Measurements from ENCODE around the gene PRDM16. TPM values are rescaled to one million over a fixed set of nuclear protein-coding genes. Genes with fewer than 3 reads are reported as not detected.

PRDM16 gene
- total RNA-seq, 1 experiment from 2014 or later, result 1.6 TPM

DNA sequence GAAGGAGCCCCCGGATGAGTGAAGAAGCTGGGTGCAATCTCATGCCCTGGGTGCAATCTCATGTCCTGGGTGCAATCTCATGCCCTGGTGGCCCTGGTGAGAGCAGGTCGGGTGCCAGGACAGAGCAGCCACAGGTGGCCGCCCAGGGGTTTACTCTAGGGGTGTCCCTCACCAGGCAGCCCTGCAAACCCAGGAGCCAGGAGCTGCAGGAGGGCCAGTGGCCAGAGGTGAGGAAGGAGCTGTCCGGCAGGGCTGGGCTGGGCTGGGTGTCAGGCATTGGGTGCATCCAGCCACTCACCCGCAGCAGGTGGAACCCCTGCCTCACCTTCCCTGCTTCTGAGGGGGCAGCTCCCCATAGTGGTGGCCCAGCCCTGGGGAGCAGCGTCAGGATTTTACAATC lies 79.2 kb downstream of the PRDM16 start (continued):
- no peak for TF ChIP-seq IRF1 (CRISPR knock-in tag; IDR thresholded peaks at IDR 0.05)

DNA sequence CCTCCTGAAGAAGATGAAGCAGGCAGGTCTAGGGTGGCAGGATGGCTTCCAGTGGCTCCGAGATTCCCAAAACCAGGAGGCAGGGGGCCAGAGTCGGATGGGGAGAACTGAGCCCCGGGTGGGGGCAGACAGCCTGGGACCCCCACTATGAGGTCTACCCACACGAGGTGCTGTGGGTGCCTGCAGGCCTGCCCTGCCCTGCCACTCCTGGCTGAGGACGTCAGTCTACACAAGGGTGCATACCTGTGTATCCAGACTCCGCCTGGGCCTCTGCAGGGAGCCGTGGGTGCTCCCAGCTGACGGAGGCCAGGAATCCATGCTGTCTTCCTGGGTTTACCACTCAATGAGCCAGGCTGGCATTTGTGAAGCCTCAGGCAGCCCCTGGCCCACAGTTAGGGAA lies 80.3 kb downstream of the PRDM16 start:
- Mint-ChIP-seq H3K9me3 (peaks cover 9% of the 10 kb centered on the region), H3K4me3 (no peak overlapping the region), H3K4me1 (no peaks in the 10 kb centered on the region), H3K27me3 (ENCODE audit: low read depth) (no peaks in the 10 kb centered on the region), H3K36me3 (no peaks in the 10 kb centered on the region), H3K27ac (no peak overlapping the region)
- no peak for ATAC-seq
- TF ChIP-seq, protein P1, sequence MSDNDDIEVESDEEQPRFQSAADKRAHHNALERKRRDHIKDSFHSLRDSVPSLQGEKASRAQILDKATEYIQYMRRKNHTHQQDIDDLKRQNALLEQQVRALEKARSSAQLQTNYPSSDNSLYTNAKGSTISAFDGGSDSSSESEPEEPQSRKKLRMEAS (CRISPR knock-in tag; IDR thresholded peaks at IDR 0.05), result no peak
- TF ChIP-seq NR1H2 (CRISPR knock-in tag; IDR thresholded peaks at IDR 0.05) (no peak), TEAD1 (CRISPR knock-in tag; IDR thresholded peaks at IDR 0.05) (no peak), ZSCAN18 (CRISPR knock-in tag; IDR thresholded peaks at IDR 0.05) (no peak), NFE2L1 (CRISPR knock-in tag; IDR thresholded peaks at IDR 0.05) (no peak), NR3C1 (CRISPR knock-in tag; conservative IDR thresholded peaks at IDR 0.05; ENCODE audit: low read depth) (no peak), TCF7 (CRISPR knock-in tag; IDR thresholded peaks at IDR 0.05; ENCODE audit: low read depth) (no peak), ZMAT4 (CRISPR knock-in tag; IDR thresholded peaks at IDR 0.05) (no peak), ZNF425 (CRISPR knock-in tag; conservative IDR thresholded peaks at IDR 0.05) (no peak)
- TF ChIP-seq, protein P2, sequence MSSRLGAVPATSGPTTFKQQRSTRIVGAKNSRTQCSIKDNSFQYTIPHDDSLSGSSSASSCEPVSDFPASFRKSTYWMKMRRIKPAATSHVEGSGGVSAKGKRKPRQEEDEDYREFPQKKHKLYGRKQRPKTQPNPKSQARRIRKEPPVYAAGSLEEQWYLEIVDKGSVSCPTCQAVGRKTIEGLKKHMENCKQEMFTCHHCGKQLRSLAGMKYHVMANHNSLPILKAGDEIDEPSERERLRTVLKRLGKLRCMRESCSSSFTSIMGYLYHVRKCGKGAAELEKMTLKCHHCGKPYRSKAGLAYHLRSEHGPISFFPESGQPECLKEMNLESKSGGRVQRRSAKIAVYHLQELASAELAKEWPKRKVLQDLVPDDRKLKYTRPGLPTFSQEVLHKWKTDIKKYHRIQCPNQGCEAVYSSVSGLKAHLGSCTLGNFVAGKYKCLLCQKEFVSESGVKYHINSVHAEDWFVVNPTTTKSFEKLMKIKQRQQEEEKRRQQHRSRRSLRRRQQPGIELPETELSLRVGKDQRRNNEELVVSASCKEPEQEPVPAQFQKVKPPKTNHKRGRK (CRISPR knock-in tag; IDR thresholded peaks at IDR 0.05; ENCODE audit: borderline replicate concordance), result no peak
- CTCF ChIA-PET, result interaction anchor here (1.3 kb wide), 1 partner anchor 116 kb away, joined by 3 read pairs; no protein-coding TSS in a partner anchor
- POLR2A ChIA-PET, result no interaction called here
- DNase-seq (ENCODE audit: low spot score), result no peak

GRCh38 chr1:3151456-3151855 lies 82.5 kb downstream of the PRDM16 start:
- TF ChIP-seq, protein P3, sequence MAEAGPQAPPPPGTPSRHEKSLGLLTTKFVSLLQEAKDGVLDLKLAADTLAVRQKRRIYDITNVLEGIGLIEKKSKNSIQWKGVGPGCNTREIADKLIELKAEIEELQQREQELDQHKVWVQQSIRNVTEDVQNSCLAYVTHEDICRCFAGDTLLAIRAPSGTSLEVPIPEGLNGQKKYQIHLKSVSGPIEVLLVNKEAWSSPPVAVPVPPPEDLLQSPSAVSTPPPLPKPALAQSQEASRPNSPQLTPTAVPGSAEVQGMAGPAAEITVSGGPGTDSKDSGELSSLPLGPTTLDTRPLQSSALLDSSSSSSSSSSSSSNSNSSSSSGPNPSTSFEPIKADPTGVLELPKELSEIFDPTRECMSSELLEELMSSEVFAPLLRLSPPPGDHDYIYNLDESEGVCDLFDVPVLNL (CRISPR knock-in tag; IDR thresholded peaks at IDR 0.05; ENCODE audit: borderline replicate concordance, low read depth), result no peak
- ATAC-seq (no peak), DNase-seq (ENCODE audit: low spot score) (no peak)
- ChIA-PET POLR2A (no interaction called here), CTCF (interaction anchor here (0.8 kb wide), 1 partner anchor 274 kb away, joined by 3 read pairs; no protein-coding TSS in a partner anchor)
- Mint-ChIP-seq H3K4me1 (no peaks in the 10 kb centered on the region), H3K9me3 (peaks cover 7% of the 10 kb centered on the region), H3K4me3 (no peak overlapping the region), H3K27ac (no peak overlapping the region), H3K36me3 (no peaks in the 10 kb centered on the region), H3K27me3 (ENCODE audit: low read depth) (no peaks in the 10 kb centered on the region)

DNA sequence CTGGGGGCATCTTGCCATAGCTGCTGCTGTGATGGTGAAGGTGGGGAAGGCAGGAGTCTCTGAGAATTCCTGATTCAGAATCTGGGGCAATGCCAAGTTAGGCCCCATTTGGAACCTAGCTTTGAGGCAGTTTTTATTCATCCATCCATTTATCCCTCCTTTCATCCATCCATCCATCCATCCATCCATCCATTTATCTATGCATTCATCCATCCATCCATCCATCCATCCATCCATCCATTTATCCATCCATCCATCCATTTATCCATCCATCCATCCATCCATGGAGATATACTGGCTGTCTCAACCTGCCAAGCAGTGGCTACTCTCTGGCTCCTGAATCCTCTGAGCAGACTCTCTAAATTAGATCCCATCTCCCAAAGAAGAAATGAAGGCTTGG lies 83.1 kb downstream of the PRDM16 start:
- H3K4me1 Mint-ChIP-seq, result no peaks in the 10 kb centered on the region
- H3K4me3 Mint-ChIP-seq, result no peak overlapping the region
- DNase-seq (ENCODE audit: low spot score) (no peak), ATAC-seq (no peak)
- ChIA-PET POLR2A (no interaction called here), CTCF (interaction anchor here (0.8 kb wide), 1 partner anchor 273 kb away, joined by 3 read pairs; no protein-coding TSS in a partner anchor)
- H3K9me3 Mint-ChIP-seq, result no peaks in the 10 kb centered on the region
- H3K36me3 Mint-ChIP-seq, result no peaks in the 10 kb centered on the region
- H3K27me3 Mint-ChIP-seq (ENCODE audit: low read depth), result no peaks in the 10 kb centered on the region
- no peak overlapping the region for H3K27ac Mint-ChIP-seq
- no peak for TF ChIP-seq NFATC4 (CRISPR knock-in tag; IDR thresholded peaks at IDR 0.05)
- no peak for TF ChIP-seq ZMAT4 (CRISPR knock-in tag; IDR thresholded peaks at IDR 0.05)
- TF ChIP-seq, protein P4, sequence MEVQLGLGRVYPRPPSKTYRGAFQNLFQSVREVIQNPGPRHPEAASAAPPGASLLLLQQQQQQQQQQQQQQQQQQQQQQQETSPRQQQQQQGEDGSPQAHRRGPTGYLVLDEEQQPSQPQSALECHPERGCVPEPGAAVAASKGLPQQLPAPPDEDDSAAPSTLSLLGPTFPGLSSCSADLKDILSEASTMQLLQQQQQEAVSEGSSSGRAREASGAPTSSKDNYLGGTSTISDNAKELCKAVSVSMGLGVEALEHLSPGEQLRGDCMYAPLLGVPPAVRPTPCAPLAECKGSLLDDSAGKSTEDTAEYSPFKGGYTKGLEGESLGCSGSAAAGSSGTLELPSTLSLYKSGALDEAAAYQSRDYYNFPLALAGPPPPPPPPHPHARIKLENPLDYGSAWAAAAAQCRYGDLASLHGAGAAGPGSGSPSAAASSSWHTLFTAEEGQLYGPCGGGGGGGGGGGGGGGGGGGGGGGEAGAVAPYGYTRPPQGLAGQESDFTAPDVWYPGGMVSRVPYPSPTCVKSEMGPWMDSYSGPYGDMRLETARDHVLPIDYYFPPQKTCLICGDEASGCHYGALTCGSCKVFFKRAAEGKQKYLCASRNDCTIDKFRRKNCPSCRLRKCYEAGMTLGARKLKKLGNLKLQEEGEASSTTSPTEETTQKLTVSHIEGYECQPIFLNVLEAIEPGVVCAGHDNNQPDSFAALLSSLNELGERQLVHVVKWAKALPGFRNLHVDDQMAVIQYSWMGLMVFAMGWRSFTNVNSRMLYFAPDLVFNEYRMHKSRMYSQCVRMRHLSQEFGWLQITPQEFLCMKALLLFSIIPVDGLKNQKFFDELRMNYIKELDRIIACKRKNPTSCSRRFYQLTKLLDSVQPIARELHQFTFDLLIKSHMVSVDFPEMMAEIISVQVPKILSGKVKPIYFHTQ (CRISPR knock-in tag; IDR thresholded peaks at IDR 0.05), result no peak
- TF ChIP-seq, protein P5, sequence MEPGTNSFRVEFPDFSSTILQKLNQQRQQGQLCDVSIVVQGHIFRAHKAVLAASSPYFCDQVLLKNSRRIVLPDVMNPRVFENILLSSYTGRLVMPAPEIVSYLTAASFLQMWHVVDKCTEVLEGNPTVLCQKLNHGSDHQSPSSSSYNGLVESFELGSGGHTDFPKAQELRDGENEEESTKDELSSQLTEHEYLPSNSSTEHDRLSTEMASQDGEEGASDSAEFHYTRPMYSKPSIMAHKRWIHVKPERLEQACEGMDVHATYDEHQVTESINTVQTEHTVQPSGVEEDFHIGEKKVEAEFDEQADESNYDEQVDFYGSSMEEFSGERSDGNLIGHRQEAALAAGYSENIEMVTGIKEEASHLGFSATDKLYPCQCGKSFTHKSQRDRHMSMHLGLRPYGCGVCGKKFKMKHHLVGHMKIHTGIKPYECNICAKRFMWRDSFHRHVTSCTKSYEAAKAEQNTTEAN (CRISPR knock-in tag; IDR thresholded peaks at IDR 0.05), result no peak
- no peak for TF ChIP-seq FOXJ3 (CRISPR knock-in tag; IDR thresholded peaks at IDR 0.05; ENCODE audit: borderline replicate concordance)
